Measurements from ENCODE around the gene PLCH1. TPM values are rescaled to one million over a fixed set of nuclear protein-coding genes. Genes with fewer than 3 reads are reported as not detected.

PLCH1 gene
- total RNA-seq, 1 experiment from 2014 or later, result 12.8 TPM

DNA sequence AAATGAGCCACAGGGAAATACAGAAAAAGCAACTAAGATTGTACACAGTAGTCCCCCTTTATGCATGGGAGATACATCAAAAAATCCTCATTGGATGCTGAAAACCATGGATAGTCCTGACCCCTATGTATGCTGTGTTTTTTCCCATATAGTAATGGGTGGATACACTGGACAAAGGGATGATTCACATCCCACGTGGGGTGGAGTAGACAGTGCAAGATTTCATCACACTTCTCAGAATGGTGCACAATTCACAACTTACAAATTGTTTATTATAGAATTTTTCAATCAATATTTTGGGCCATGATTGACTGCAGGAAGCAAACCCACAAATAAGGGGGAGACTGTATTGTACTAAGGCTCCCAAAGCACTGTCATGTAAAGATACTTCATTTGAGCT is 227.0 kb downstream of the PLCH1 start:
- in situ Hi-C loops (cut with HindIII; ENCODE audit: low sequenced_read_pairs), result no loop called here
- DNase-seq (ENCODE audit: low spot score), result no peak

- DNase-seq (ENCODE audit: low spot score), result no peak
- in situ Hi-C loops (cut with HindIII; ENCODE audit: low sequenced_read_pairs), result no loop called here
Measured at GRCh38 chr3:155516439-155516838, 228.4 kb downstream of the PLCH1 start.

GRCh38 chr3:155512867-155513261 is 232.0 kb downstream of the PLCH1 start:
- DNase-seq (ENCODE audit: low spot score), result no peak
- in situ Hi-C loops (cut with HindIII; ENCODE audit: low sequenced_read_pairs), result no loop called here

GRCh38 chr3:155512175-155512866 is 232.6 kb downstream of the PLCH1 start:
- no peak for DNase-seq (ENCODE audit: low spot score)
- in situ Hi-C loops (cut with HindIII; ENCODE audit: low sequenced_read_pairs), result no loop called here

DNA sequence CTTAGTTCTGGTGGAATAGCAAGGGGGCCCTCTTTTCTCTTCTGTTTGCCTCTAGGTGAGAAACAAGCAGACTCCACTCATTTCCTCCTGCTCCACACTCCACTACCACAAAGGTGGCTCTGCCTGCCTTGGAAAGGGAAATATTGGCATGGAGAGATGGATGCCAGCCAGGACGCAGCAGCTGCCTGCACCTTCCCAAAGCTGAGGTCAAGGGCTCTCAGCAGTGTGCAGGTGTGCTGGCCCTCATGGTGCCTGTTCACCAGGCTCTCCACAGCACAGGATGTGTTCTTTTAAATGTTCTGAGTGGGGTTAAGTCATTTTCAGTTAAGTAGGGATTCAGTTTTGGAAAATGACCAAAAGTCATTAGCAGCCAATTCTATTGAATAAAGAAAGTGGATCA is 240.2 kb downstream of the PLCH1 start:
- in situ Hi-C loops (cut with HindIII; ENCODE audit: low sequenced_read_pairs), result no loop called here

DNA sequence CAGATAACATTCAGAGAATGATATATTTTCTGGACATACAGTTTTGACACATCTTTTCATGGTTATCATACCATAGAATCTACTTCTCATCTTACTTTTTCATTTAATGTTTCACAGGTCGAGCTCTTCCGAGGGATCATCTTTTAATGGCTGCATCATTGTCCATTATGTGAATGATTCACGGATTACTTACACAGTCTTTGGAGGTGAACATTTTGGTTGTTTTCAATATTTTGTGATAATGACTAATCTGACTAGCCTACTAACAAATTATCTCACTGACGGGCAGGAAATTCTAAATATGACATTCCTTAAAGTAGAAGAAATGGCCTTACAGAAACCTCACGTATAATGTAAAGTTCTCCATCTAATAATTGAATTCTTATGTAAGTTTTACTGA is 242.2 kb downstream of the PLCH1 start:
- in situ Hi-C loops (cut with HindIII; ENCODE audit: low sequenced_read_pairs), result no loop called here
- DNase-seq (ENCODE audit: low spot score), result no peak

More for the DNA sequence above, 240.2 kb downstream of the PLCH1 start:
- no peak for DNase-seq (ENCODE audit: low spot score)

GRCh38 chr3:155500194-155500818 is 244.6 kb downstream of the PLCH1 start:
- in situ Hi-C loops (cut with HindIII; ENCODE audit: low sequenced_read_pairs), result no loop called here
- no peak for DNase-seq (ENCODE audit: low spot score)

DNA sequence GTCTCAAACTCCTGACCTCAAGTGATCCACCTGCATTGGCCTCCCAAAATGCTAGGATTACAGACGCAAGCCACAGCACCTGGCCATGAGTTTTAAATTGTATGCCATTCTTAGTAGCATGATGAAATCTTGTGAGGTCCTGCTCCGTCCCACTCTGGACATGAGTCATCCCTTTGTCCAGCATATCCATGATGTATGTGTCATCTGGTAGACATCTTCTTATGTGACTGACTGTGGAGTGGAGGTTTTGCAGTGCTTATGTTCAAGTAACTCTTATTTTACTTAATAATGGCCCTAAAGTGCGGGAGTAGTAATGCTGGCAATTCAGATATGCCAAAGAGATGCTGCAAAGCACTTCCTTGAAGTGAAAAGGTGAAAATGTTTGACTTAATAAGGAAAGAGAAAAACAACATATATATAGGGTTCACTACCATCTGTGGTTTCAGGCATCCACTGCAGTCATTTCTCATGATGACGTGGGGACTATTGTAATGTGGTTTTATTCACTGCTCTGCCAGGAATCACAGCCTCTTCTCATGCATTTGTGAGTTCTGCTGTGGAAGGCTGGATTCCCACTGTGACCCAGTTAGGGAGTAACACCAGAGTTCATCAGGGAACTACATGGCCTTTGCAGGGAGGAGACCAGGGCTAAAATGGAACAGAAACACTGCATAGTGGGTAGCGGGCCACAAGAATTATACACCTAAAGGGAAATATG is 246.8 kb downstream of the PLCH1 start:
- no peak for DNase-seq (ENCODE audit: low spot score)
- in situ Hi-C loops (cut with HindIII; ENCODE audit: low sequenced_read_pairs), result no loop called here

GRCh38 chr3:155496206-155496605 is 248.7 kb downstream of the PLCH1 start:
- DNase-seq (ENCODE audit: low spot score), result no peak

GRCh38 chr3:155495387-155495786 is 249.5 kb downstream of the PLCH1 start:
- in situ Hi-C loops (cut with HindIII; ENCODE audit: low sequenced_read_pairs), result no loop called here

More at GRCh38 chr3:155496206-155496605, 248.7 kb downstream of the PLCH1 start:
- in situ Hi-C loops (cut with HindIII; ENCODE audit: low sequenced_read_pairs), result no loop called here

DNA sequence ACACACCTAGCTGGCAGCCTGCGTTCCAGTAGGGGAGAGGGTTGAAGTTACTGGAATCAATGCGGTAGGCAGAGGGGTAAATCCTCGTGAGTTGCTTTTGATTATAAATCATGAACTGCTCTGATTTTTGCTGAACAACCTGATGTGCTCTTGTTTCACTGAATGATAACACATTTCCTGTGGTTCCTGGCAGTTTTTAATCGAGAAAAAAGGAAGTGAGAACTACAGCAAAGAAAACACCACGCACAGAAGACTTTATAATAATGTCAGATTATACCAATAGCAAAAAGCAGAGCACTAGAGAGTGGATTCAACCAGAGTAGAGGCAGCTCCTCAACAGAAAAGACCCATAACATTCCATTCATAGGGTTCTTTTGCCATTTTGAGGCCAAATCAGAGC is 250.5 kb downstream of the PLCH1 start:
- no peak for DNase-seq (ENCODE audit: low spot score)
- in situ Hi-C loops (cut with HindIII; ENCODE audit: low sequenced_read_pairs), result no loop called here

More at GRCh38 chr3:155495387-155495786, 249.5 kb downstream of the PLCH1 start:
- no peak for DNase-seq (ENCODE audit: low spot score)

DNA sequence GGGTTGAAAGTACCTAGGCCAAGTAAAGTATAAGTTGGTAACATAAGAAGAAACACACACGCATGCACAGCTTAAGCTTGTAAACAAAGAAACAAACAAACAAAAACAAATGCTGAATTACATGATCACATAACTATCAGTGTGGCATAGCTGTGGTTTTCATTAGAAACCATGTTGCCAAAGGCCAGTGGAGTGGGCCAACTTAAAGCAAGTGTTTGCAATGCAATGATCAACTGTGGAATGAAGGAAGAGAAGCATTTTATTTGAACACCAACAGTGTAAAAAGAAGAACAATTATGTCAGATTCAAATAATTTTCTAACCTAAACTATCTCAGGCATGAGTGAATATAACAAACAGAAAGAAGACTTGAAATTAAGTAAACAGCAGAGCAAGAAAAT is 252.0 kb downstream of the PLCH1 start:
- DNase-seq (ENCODE audit: low spot score), result no peak
- in situ Hi-C loops (cut with HindIII; ENCODE audit: low sequenced_read_pairs), result no loop called here

DNA sequence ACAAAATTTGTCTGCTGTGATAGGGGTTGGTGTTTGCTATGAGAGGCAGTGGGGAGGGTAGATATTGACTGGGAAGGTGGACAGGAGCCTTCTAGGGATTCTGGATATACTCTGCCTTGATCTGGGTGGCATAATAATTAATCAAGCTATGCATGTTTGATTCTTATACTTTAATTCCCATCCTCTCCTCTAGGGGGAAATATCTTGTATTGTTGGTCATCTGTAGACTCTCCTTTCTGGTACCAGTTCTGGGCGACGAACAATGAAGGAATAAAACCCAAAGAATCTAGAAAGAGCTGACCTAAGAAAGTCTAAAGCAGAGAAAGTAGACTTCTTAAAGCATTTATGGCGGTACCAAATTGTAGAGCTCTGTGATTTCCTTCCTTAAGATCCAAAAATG is 253.2 kb downstream of the PLCH1 start:
- DNase-seq (ENCODE audit: low spot score), result no peak
- in situ Hi-C loops (cut with HindIII; ENCODE audit: low sequenced_read_pairs), result no loop called here

DNA sequence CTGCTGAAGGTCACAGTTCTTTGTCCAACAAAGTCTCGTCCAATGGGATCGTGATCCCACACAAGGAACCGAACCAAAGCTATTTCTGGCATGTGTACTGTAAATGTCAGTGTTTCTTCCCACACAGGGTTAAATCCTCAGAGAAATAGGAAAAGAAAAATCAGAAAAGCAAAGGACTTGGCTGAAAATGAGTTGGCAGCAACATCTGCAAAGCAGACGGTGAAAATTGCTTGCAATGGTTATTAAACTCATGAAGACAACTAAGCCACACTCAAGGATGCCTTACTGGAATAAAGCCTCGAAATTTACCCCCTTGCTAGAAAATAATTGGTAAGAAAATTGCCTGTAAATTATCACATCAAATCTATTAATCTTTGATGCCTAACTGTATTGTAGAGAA is 256.2 kb downstream of the PLCH1 start:
- no peak for DNase-seq (ENCODE audit: low spot score)
- in situ Hi-C loops (cut with HindIII; ENCODE audit: low sequenced_read_pairs), result no loop called here

DNA sequence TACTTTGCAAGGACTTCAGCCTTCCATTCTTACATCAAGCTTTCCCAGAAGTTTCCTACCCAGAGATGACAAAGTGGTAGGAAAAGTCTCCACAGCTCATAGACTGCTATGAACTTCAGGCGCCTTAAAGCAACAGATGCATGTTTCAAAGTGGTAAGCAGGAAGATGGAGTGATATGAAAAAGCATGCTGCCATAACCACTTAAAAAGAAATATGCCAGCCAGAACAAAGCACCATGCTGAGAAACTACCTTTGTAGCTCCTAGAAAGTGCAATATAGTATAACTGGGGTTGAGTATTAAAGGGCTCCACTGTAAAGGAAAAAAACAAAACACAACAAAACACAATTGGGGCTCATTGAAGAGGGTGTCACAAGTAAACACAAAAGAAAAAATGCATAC is 259.0 kb downstream of the PLCH1 start:
- in situ Hi-C loops (cut with HindIII; ENCODE audit: low sequenced_read_pairs), result no loop called here
- no peak for DNase-seq (ENCODE audit: low spot score)

DNA sequence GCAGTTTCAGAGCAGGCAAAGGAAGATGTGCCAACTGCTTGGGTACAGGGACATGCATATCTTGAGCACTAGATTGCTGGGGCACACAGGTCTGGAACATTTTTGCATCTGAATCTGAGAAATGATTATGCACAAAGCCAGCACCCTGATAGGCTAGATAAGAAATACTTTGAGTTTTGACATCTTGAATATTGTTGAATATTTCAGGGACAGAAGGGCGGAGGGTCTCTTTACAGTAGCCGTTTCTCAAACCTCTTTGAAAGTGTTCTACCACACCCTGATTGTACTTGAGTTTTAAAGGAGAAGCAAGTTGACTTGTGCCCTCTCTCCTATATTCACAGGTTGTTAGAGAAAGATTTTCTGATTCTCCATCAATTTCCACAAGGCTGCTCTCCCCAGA is 263.3 kb downstream of the PLCH1 start:
- no peak for DNase-seq (ENCODE audit: low spot score)
- in situ Hi-C loops (cut with HindIII; ENCODE audit: low sequenced_read_pairs), result no loop called here

- no peak for DNase-seq (ENCODE audit: low spot score)
- in situ Hi-C loops (cut with HindIII; ENCODE audit: low sequenced_read_pairs), result no loop called here
Measured at GRCh38 chr3:155481089-155481488, 263.8 kb downstream of the PLCH1 start.

GRCh38 chr3:155465664-155466063 is 279.2 kb downstream of the PLCH1 start:
- in situ Hi-C loops (cut with HindIII; ENCODE audit: low sequenced_read_pairs), result no loop called here
- no peak for DNase-seq (ENCODE audit: low spot score)

- in situ Hi-C loops (cut with HindIII; ENCODE audit: low sequenced_read_pairs), result no loop called here
- no peak for DNase-seq (ENCODE audit: low spot score)
Measured at GRCh38 chr3:155462672-155463071, 282.2 kb downstream of the PLCH1 start.

DNA sequence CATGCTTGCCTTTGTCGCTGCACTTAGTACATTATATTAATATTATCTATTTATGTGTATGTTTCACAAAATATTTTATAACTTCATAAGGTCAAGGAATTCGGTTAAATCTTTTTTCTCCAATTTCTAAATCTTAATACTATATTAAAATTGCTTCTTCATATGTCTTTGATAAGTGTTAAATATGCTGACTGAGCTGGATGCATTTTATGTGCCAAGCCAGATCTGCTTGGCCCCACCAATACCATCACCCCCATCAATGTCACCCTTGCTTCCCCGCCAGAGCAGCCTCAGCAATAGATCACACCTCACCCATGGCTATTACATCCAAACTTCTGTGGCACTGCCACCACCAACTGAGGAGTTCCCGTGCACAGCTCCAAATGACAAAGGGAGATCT is 287.3 kb downstream of the PLCH1 start:
- in situ Hi-C loops (cut with HindIII; ENCODE audit: low sequenced_read_pairs), result no loop called here
- no peak for DNase-seq (ENCODE audit: low spot score)
